SH-SY5Y (cell line): ENCODE data around the gene FBH1.
A peak's percentile ranks its signal among the peaks of the same experiment; 100 is the strongest.

ENCODE experiments used
- GATA2 ChIP-seq: IDR thresholded peaks from 2 replicates; pipeline ENCODE4 v1.6.1; 2011; ENCODE audit warnings: mild to moderate bottlenecking, low read depth, low read length
- GATA3 ChIP-seq: IDR thresholded peaks from 2 replicates; pipeline ENCODE4 v1.6.1; 2011; ENCODE audit warnings: low read depth, mild to moderate bottlenecking, low read length, moderate library complexity

Gene FBH1

DNA sequence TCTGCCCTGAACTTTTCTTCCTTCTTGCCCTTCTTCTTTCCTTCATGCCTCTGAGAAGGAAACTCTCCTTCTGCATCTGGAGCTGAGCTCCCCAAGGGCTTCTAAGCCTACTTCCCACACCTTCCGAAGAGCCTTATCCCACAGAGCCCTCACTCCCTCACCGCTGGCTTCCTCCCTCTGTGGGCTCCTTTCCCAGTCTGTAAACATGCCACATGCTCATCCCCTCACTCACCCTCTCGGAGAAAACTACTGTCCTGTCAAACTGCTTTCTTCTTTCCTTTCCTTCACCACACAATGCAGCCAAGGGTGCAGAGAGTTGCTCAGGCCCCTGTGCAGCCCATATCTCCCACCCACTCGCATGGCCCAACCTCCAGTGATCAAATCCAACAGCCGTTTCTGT lies 18.4 kb upstream of the FBH1 start:
- TF ChIP-seq GATA3 (no peak), GATA2 (no peak)

DNA sequence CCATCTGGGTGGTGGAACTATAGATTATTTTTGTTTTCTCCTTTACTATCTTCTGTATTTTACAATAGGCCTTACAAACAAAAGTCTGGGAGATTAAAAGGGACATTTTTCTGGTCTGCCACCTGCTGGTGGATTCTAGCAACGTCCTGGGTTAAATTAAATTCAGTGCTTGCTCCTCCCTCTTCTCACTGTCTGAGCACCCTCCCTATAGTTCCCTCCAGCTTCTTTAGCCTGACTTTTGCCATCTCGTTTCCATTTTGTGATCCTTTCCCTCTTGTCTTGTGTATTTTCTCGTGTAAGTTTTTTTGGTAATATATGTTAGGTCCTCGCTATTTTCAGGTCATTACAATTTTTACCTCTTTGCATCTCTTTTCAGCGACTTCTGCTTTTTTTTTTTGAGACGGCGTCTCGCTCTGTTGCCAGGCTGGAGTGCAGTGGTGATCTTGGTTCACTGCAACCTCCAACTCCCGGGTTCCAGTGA lies 16.5 kb upstream of the FBH1 start:
- TF ChIP-seq GATA2 (no peak), GATA3 (no peak)

DNA sequence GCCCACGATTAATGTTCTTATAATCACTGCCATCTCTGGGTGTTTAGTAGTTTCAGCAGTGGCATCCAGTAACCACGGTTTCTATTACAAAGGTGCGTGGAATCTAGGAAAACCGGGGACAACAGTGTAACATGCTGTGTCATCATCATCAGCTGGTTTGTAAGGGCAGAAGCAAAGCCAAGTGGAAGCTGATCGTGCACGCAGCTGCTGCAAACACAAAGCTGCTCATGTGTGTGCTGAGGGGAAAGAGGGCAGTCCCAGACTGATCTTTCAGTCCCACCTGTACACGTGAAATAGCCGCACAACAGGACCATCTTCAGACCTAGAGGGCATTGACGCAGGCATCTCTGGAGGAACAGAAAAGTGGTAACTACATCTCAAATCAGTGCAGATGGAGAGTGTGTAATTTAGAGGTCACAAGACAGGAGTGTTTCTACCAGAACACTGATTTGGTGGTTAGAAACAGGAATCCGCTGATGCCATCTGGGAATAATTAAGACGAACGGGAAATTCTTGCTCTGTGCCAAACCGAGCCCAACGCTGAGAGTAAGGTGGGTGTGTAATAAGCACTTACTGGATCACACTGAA lies 13.8 kb upstream of the FBH1 start:
- TF ChIP-seq GATA2, result no peak
- no peak for TF ChIP-seq GATA3

DNA sequence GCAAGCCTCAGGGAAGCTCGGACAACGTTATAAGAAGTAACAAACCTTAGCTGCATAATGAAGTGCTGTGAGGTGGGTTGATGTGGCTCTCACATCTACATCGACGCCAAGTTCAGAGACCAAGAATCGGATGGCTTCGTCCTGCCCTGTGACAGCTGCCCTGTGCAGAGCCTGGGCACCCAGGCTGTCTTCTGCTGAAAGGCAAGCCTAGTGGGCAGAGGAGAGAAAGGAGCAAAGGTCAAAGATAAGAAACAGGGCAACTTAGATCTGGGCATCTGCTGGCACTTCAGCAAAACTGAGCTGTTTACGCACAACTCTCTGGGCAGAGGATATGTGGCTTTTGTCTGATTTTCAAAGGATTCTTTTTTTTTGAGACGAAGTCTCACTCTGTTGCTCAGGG lies 7.1 kb upstream of the FBH1 start:
- TF ChIP-seq GATA3, result no peak
- no peak for TF ChIP-seq GATA2

DNA sequence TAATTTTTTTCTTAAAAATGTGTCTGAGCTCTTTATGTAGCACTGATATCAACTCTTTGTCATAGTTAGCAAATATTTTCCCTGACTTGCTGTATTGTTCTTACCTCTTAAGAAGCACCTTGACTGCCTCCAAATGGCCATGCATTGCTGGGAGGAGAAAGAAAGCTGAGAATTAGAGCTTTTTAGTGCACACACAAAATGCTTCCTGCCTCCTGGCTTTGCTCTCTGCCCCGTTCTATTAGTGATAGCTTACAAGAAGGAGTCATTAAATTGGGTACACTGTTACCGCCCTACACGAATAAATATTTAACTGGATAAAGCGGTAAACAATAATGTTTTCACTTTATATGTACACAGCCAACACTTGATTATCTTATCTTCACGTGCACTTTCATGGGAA lies 4.4 kb upstream of the FBH1 start:
- no peak for TF ChIP-seq GATA2
- no peak for TF ChIP-seq GATA3

DNA sequence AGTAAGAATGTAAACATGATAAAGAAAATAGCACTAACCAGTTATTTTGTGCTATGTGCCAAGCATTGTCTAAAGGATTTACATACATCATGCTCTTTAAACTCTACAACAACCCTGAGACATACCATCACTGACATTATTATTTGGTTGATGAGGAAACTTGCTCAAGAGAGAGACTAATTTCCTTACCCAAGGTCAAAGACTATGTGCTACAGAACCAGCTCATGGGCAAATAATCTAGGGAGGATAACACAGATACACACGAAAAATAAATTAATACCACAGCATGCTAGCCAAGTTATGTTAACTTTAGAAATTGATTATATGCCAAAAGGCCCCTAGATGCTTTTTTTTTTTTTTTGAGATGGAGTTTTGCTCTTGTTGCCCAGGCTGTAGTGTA lies 3.0 kb upstream of the FBH1 start:
- no peak for TF ChIP-seq GATA3
- TF ChIP-seq GATA2, result no peak

DNA sequence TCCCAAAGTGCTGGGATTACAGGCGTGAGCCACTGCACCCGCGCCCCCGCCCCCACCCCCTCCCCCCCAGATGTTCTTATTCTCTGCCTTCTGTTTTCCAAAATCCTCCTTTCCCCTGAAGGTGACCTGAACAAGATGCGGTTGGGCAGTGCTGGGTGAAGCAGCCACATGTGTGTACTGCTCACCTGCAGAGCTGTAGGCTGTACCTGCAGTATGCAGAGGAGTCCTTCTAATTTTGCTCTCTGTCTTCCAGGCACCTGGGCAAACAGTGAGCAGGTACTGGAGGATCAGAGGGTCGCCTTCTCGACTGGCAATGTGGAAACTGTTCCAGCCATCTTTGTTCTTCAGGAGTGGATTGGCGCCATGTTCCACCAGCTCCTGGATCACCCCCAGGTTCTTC lies 2.4 kb upstream of the FBH1 start:
- TF ChIP-seq GATA3 (no peak), GATA2 (no peak)

DNA sequence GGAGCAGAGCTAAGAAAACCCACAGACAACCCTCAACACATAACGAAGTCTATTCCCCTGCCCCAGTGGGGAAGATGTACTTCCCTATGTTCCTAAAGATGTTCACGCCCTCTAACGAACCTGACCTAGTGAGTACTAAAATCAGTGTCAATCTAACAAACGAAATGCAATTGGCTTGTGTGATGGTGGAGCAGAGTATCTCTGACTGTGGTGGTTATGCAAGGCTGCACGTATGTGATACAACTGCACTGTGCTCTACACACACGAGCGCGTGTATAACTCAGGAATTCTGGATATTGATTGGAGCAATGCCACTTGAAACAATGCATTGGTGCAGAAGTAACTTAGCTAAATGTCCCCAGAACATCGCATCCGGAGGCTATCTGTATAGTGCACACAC lies 1.7 kb upstream of the FBH1 start:
- TF ChIP-seq GATA3 (no peak), GATA2 (no peak)

DNA sequence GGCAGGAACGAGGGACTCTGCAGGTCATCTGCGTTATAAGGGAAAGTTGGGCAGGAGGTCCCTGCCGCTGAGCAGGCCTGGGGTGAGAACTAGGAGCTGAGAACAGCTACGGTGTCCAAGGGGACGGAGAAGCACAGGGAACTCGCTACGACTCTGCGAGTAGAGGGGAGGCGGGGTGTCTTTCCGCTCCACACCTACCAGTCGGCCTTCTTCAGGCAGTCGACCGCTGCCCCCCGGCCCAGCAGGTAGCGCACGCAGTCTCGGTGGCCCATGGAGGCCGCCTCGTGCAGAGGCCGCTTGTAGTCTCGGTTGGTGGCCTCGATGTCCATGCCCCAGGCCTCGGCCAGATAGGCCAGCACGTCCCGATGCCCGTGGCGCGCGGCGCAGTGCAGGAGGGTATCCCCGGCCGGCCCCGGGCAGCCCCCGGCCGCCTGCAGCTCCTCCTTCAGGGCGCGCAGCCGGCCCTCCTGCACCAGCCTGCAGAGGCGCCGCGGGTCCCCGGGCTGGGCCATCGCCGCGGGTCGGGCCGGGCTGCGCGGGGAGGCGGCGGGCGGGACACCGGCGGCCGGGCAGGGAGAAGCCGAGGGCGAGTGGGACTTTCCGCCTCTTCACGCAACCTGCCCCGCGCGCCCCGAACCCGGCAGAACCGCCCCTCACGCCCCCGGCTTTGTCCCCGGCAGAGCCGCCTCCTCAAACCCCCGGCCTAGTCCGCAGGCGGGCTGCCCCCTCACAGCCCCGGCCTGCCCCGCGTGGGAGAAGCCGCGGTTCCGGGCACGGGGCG lies 1.0 kb upstream of the FBH1 start:
- TF ChIP-seq GATA3 (no peak), GATA2 (no peak)

DNA sequence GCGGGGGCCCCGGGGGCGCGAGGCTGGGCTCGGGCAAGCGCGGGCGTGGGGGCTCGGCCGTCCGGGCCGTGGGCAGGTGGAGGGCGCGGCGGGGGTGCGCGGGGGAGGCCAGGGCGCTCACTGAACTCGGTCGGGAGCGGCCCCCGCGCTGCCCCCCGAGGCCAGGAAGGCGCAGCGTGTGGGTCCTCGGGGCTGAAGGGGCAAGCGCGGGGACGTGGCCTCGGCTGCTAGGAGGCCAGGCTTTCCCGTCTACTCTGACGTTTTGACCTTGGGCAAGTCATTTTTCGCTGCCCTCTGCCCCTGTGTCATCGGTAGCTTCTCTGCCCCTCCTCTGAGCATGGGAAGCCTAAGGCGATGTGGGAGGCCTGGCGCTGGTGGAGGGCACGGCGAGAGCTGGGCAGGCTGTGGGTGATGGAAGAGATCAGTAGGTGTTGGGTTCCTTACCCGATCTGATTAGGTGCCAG lies 441 bp downstream of the FBH1 start:
- TF ChIP-seq GATA3 (no peak), GATA2 (peak; percentile 25; the same call in 1 of the 2 replicates)

DNA sequence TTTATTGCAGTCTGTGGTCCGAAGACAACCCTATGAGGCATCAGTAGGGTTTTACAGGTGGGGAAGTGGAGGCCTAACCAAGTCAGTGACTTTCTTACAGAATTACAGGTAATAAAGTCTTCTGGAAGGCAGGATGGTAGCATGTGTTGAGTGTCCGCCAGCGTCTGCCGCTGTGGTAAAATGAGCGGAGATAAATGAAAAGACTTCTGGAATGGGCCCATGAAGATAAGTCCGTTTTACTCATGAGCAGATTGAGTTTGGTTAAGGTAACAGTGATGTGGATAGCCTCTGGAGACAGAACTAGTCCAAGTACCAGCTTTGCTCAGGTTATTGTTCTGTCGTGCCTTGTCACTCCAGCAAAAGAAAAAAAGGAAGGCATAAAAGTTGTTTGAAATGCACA lies 966 bp downstream of the FBH1 start:
- TF ChIP-seq GATA2 (no peak), GATA3 (no peak)

DNA sequence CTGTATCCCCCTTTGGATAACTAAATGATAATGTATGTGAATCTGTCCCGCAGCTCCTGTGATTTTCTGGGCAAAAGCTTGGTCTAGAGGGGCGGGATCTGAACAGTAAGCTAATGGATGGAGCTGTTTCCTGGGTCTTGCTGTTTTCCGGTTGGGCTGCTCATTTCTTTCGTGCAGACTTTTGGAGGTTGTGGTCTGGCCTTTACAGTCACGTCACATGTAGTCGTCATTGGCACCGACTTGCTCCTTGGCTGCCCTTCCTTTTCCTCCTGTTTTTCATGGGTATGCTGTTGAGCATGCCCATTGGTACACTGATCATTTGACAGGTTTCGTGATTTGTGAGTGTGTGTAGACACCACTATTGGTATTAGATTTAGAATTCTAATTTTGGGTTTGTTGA lies 2.0 kb downstream of the FBH1 start:
- no peak for TF ChIP-seq GATA2
- TF ChIP-seq GATA3, result no peak

DNA sequence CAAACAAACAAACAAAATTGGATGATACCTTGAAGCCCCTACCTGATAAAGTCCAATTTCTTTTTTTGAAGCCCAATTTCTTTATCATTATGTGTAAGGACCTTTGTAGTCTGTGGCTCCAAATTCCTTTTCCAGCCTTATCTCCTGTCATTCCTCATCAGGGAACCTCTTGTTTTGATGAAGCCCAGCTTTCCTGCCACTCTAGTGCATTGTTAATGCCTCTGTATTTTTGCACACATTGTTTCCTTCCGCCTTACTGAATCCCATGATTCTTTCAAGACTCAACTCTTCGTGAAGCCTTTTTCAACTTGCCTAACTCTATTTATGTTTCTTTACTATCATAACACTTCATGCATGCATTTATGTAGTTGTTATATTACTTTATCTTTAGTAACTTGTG lies 3.3 kb downstream of the FBH1 start:
- no peak for TF ChIP-seq GATA3

DNA sequence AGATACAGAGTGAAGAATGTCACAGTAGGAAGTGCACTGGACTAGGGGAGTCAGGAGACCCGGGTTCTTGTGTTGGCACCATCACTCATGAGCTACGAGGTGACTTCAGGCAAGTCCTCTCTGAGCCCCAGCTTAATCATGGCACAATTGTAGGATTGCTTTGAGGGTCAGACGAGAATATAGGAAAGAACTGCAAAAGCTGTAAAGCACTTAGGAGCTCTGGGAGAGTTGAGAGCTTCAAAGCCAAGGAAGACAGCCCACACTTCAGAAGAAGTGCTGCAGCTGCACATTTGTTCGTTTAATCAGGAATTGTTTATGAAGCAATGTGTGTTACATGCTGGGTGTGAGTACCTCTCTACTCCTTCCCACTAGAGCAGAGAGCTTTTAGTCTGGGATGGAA lies 4.4 kb downstream of the FBH1 start:
- TF ChIP-seq GATA3 (no peak), GATA2 (no peak)

DNA sequence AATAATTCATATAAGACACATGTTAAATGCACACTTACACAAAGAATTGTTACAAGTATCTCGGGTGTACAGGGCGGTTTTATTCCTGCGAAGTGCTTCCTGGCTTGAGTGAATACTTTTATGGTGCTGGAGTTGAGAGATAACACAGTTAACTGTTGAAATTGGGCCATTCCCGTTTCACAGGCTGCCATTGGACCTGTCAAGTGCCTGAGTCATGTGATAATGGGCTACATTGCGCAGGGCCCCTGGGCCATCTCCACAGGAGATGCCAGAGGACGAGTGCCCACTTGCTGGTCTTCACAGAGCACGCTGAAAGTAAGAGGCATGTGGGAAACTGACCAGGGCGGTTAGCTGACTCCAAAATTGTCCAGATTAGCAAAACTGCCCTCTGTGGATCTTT lies 4.8 kb downstream of the FBH1 start:
- no peak for TF ChIP-seq GATA3
- TF ChIP-seq GATA2, result no peak

DNA sequence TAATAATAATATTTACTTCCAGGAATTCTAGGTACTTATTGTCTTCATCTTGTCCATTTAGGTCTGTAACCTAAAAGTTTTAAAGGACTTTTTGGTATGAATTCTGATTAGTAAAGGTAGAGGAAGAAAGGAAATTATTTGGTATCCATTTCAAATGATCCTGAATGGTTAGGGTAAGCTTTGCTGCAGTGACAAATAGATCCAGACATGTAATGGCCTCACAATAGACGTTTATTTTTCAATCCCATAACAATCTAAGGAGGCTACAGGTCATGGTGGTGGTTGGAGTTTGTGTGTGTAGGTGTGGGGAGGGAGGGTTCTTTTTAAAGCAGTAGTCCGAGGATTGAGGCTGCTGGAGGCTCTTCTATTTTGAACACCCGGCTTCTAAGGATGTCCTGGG lies 5.3 kb downstream of the FBH1 start:
- TF ChIP-seq GATA3 (no peak), GATA2 (no peak)
